ENCODE measurements around the gene TDP1.
A peak's percentile ranks its signal among the peaks of the same experiment; 100 is the strongest.

DNA sequence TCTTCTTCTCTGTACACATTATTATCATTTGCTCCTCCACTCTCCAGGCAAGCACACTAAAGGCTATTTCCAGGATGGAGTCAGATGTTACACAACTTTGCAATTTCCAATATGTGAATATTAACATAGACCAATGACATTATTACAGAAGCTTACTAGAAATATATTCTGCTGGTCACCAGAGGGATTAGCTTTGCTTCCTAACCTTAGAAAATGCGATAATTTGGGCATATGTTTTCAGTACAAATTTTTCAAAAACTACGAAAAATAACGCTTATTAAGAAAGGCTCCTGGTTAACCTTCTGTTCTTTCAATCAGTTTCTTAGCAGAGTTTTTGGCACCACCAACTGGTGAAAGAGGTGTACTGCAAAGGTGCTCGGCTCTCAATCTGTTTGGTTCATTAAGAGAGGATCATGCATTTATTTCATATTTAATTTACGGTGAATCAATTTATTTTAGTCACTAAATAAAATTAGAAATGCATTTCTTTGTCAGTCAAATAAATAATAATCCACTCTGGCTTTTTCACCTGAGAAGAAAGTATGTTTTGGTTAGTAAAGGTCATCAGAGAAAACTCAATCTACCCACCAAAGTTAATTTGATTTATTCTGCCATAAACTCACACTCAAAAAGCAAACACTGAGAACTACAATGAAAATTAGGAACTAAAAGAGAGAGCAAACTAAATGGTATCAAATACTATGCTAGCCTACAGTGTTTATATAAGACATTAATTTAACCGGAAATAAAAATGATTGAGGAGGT, 40.4 kb upstream of the TDP1 start:
- TF ChIP-seq, protein P1, sequence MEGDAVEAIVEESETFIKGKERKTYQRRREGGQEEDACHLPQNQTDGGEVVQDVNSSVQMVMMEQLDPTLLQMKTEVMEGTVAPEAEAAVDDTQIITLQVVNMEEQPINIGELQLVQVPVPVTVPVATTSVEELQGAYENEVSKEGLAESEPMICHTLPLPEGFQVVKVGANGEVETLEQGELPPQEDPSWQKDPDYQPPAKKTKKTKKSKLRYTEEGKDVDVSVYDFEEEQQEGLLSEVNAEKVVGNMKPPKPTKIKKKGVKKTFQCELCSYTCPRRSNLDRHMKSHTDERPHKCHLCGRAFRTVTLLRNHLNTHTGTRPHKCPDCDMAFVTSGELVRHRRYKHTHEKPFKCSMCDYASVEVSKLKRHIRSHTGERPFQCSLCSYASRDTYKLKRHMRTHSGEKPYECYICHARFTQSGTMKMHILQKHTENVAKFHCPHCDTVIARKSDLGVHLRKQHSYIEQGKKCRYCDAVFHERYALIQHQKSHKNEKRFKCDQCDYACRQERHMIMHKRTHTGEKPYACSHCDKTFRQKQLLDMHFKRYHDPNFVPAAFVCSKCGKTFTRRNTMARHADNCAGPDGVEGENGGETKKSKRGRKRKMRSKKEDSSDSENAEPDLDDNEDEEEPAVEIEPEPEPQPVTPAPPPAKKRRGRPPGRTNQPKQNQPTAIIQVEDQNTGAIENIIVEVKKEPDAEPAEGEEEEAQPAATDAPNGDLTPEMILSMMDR (IDR thresholded peaks at IDR 0.05): peak; percentile 80 to 91 (median 90)
- TF ChIP-seq POLR2A (IDR thresholded peaks at IDR 0.05): no peak
